Measurements from ENCODE around the gene TRAT1. TPM values are rescaled to one million over a fixed set of nuclear protein-coding genes. Genes with fewer than 3 reads are reported as not detected.

Gene TRAT1
- polyA plus RNA-seq, 1 experiment, result not detected

DNA sequence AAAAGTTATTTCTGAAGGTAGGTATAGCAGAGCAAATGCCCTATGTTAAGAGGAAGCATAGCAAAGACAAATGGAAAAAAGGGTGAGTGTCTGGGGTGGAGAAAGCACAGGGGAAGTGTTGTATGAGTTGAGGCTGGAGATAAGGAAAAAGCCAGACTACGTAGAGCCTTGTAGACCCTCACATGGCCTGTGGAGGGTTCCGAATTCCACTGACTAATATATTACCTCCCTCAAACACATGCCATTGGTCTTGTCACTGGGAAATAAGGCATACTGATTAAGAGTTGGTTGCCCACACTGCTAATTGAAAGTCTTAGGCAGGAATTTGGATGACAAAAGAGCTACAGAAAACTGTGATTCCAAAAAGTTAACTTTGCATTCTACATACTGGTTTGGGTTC lies 65.2 kb downstream of the TRAT1 start:
- no peak for DNase-seq (ENCODE audit: low read depth, low spot score)
- no peak overlapping the region for H3K27ac ChIP-seq (ENCODE audit: low read depth, low read length)
- H3K4me3 ChIP-seq (ENCODE audit: low read depth, low read length), result no peak overlapping the region
- no peak for TF ChIP-seq CTCF (IDR thresholded peaks at IDR 0.05; ENCODE audit: low read depth, low read length)
- no peaks in the 10 kb centered on the region for H3K27me3 ChIP-seq (ENCODE audit: control insufficient read depth, insufficient read depth, low read length)
- ChIA-PET CTCF (interaction anchor here (2.8 kb wide), 1 partner anchor 27 kb away, joined by 12 read pairs; no protein-coding TSS in a partner anchor), POLR2A (no interaction called here)
- H3K9me3 ChIP-seq (ENCODE audit: control insufficient read depth, insufficient read depth, low read length), result no peaks in the 10 kb centered on the region

- Histone ChIP-seq H3K27me3 (ENCODE audit: control insufficient read depth, insufficient read depth, low read length) (no peaks in the 10 kb centered on the region), H3K27ac (ENCODE audit: low read depth, low read length) (no peak overlapping the region), H3K4me3 (ENCODE audit: low read depth, low read length) (no peak overlapping the region), H3K9me3 (ENCODE audit: control insufficient read depth, insufficient read depth, low read length) (no peaks in the 10 kb centered on the region)
- ChIA-PET CTCF (no interaction called here), POLR2A (no interaction called here)
- TF ChIP-seq CTCF (IDR thresholded peaks at IDR 0.05; ENCODE audit: low read depth, low read length), result no peak
- DNase-seq (ENCODE audit: low read depth, low spot score), result no peak
Observed at GRCh38 chr3:108891833-108892232, 69.2 kb downstream of the TRAT1 start.

DNA sequence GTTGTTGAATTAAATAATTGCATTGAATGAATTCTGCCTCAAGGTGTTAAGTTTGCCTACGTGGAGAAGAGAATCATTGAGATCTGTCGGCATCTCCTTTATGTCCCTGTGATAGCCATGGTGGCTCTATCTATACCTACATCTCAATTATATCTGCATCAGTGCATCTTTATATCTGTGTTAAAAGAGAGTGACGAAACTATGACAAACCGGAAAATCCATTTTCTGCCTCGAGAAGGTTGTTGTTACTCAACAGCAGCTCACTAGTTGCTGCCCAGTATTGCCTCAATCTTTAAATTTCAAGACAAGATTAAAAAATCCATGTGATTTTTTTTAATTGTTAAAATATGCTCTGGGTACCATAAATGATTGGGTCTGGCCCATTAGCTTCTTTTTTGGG lies 72.4 kb downstream of the TRAT1 start:
- no peaks in the 10 kb centered on the region for H3K27me3 ChIP-seq (ENCODE audit: control insufficient read depth, insufficient read depth, low read length)
- H3K4me3 ChIP-seq (ENCODE audit: low read depth, low read length), result no peak overlapping the region
- no peak overlapping the region for H3K27ac ChIP-seq (ENCODE audit: low read depth, low read length)
- CTCF ChIA-PET, result no interaction called here
- POLR2A ChIA-PET, result no interaction called here
- H3K9me3 ChIP-seq (ENCODE audit: control insufficient read depth, insufficient read depth, low read length), result no peaks in the 10 kb centered on the region
- TF ChIP-seq CTCF (IDR thresholded peaks at IDR 0.05; ENCODE audit: low read depth, low read length), result no peak
- DNase-seq (ENCODE audit: low read depth, low spot score), result no peak

GRCh38 chr3:108897883-108898282 lies 75.3 kb downstream of the TRAT1 start:
- TF ChIP-seq CTCF (IDR thresholded peaks at IDR 0.05; ENCODE audit: low read depth, low read length), result no peak
- CTCF ChIA-PET, result interaction anchor here (2.2 kb wide), 1 partner anchor 17 kb away, joined by 8 read pairs; no protein-coding TSS in a partner anchor
- DNase-seq (ENCODE audit: low read depth, low spot score), result no peak
- Histone ChIP-seq H3K27me3 (ENCODE audit: control insufficient read depth, insufficient read depth, low read length) (no peaks in the 10 kb centered on the region), H3K9me3 (ENCODE audit: control insufficient read depth, insufficient read depth, low read length) (no peaks in the 10 kb centered on the region), H3K27ac (ENCODE audit: low read depth, low read length) (no peak overlapping the region), H3K4me3 (ENCODE audit: low read depth, low read length) (no peak overlapping the region)
- POLR2A ChIA-PET, result interaction anchor here (1.0 kb wide), 1 partner anchor 17 kb away, joined by 3 read pairs; no protein-coding TSS in a partner anchor

GRCh38 chr3:108899530-108899929 lies 76.9 kb downstream of the TRAT1 start:
- ChIA-PET CTCF (interaction anchor here (1.4 to 2.2 kb wide), 2 partner anchors 16 to 237 kb away, joined by 4 to 8 read pairs; no protein-coding TSS in a partner anchor), POLR2A (no interaction called here)
- Histone ChIP-seq H3K27ac (ENCODE audit: low read depth, low read length) (peak overlapping the region; percentile 3), H3K9me3 (ENCODE audit: control insufficient read depth, insufficient read depth, low read length) (no peaks in the 10 kb centered on the region), H3K27me3 (ENCODE audit: control insufficient read depth, insufficient read depth, low read length) (no peaks in the 10 kb centered on the region), H3K4me3 (ENCODE audit: low read depth, low read length) (no peak overlapping the region)
- DNase-seq (ENCODE audit: low read depth, low spot score), result no peak
- no peak for TF ChIP-seq CTCF (IDR thresholded peaks at IDR 0.05; ENCODE audit: low read depth, low read length)

Other genes with a start within 250 kb of the TRAT1 start
- gene CIP2A, start 233.3 kb upstream of the TRAT1 start, polyA plus RNA-seq (2011; rRNA removed), result 5.6 and 6.2 TPM in 2 replicates
- gene DZIP3, start 233.1 kb upstream of the TRAT1 start, polyA plus RNA-seq (2011; rRNA removed), result 12.2 and 17.8 TPM in 2 replicates
- gene RETNLB, start 65.4 kb upstream of the TRAT1 start, polyA plus RNA-seq (2011; rRNA removed), result not detected in 2 replicates
- gene GUCA1C, start 131.1 kb downstream of the TRAT1 start, polyA plus RNA-seq (2011; rRNA removed), result not detected in 2 replicates